GM21423 (cell line): ENCODE results near the gene DHRS13.
"Not testable (repeated sequence)": the region's sequence is repeated elsewhere in the genome, so short reads cannot be mapped to it uniquely, and the experiment has no call there.

Experiments
- ATAC-seq: cut with Tn5 transposase; IDR thresholded peaks from one replicate; pipeline ENCODE4 v1.9.1; 2021; ENCODE audit warnings: mild to moderate bottlenecking, moderate library complexity; ENCODE audit not compliant: unreplicated experiment

Gene DHRS13

GRCh38 chr17:28883967-28884702 lies 18.7 kb downstream of the DHRS13 start:
- ATAC-seq, result no peak

GRCh38 chr17:28882154-28882895 lies 20.6 kb downstream of the DHRS13 start:
- no peak for ATAC-seq

- ATAC-seq, result no peak
Measured at GRCh38 chr17:28881533-28882056, 21.3 kb downstream of the DHRS13 start.

- ATAC-seq, result no peak
Measured at GRCh38 chr17:28880572-28880945, 22.3 kb downstream of the DHRS13 start.

GRCh38 chr17:28879886-28880571 lies 22.9 kb downstream of the DHRS13 start:
- ATAC-seq, result no peak

GRCh38 chr17:28878981-28879380 lies 23.9 kb downstream of the DHRS13 start:
- ATAC-seq, result no peak

GRCh38 chr17:28878158-28878910 lies 24.5 kb downstream of the DHRS13 start:
- no peak for ATAC-seq

GRCh38 chr17:28877150-28877711 lies 25.6 kb downstream of the DHRS13 start:
- ATAC-seq, result not testable (repeated sequence)

- ATAC-seq, result no peak
Measured at GRCh38 chr17:28875848-28876550, 26.9 kb downstream of the DHRS13 start.

- ATAC-seq, result no peak
Measured at GRCh38 chr17:28874750-28875149, 28.1 kb downstream of the DHRS13 start.

- no peak for ATAC-seq
Measured at GRCh38 chr17:28873839-28874238, 29.0 kb downstream of the DHRS13 start.

GRCh38 chr17:28871056-28871579 lies 31.8 kb downstream of the DHRS13 start:
- peak; percentile 86 for ATAC-seq

GRCh38 chr17:28867276-28867675 lies 35.6 kb downstream of the DHRS13 start:
- ATAC-seq, result no peak

- ATAC-seq, result no peak
Measured at GRCh38 chr17:28865946-28866752, 36.7 kb downstream of the DHRS13 start.

- ATAC-seq, result no peak
Measured at GRCh38 chr17:28864991-28865849, 37.7 kb downstream of the DHRS13 start.

GRCh38 chr17:28863953-28864352 lies 38.9 kb downstream of the DHRS13 start:
- no peak for ATAC-seq

- no peak for ATAC-seq
Measured at GRCh38 chr17:28862561-28862960, 40.3 kb downstream of the DHRS13 start.
